Loucy (cell line): ENCODE results near the gene RBMS3.

Experiments used
- H2AFZ ChIP-seq: fragments of 200-600 bp; sonication (generic); 2 replicates; pipeline ENCODE4 v1.6.0; 2016; ENCODE audit warnings: antibody characterized with exemption, mild to moderate bottlenecking, low read length, moderate library complexity
- H3F3A ChIP-seq: fragments of 200-600 bp; 2 replicates; pipeline ENCODE4 v1.6.0; 2016; ENCODE audit warnings: antibody characterized with exemption, low read depth, mild to moderate bottlenecking
- H3K27me3 ChIP-seq: fragments of 200-600 bp; sonication (generic); 2 replicates; pipeline ENCODE4 v1.6.1; 2014; ENCODE audit warnings: low read length, mild to moderate bottlenecking; ENCODE audit not compliant: insufficient read depth, poor library complexity, severe bottlenecking
- H3K36me3 ChIP-seq: fragments of 200-600 bp; sonication (generic); 2 replicates; pipeline ENCODE4 v1.6.1; 2016; ENCODE audit warnings: low read length; ENCODE audit not compliant: insufficient read depth
- H3K4me1 ChIP-seq: fragments of 200-600 bp; sonication (generic); 2 replicates; pipeline ENCODE4 v1.5.1; 2014; ENCODE audit warnings: low read length, mild to moderate bottlenecking; ENCODE audit not compliant: insufficient read depth, poor library complexity, severe bottlenecking
- H3K4me2 ChIP-seq: fragments of 200-600 bp; sonication (generic); 2 replicates; pipeline ENCODE4 v1.6.0; 2014; ENCODE audit warnings: antibody characterized with exemption, low read length, low read depth, mild to moderate bottlenecking; ENCODE audit not compliant: poor library complexity, severe bottlenecking
- H3K4me3 ChIP-seq: fragments of 200-600 bp; sonication (generic); 2 replicates; pipeline ENCODE4 v1.5.1; 2014; ENCODE audit warnings: low read length, mild to moderate bottlenecking, mixed read lengths; ENCODE audit not compliant: poor library complexity, severe bottlenecking
- H3K79me2 ChIP-seq: fragments of 200-600 bp; sonication (generic); 2 replicates; pipeline ENCODE4 v1.6.1; 2014; ENCODE audit warnings: low read length; ENCODE audit not compliant: insufficient read depth
- H3K9ac ChIP-seq: fragments of 200-600 bp; sonication (generic); 2 replicates; pipeline ENCODE4 v1.6.0; 2014; ENCODE audit warnings: mild to moderate bottlenecking, low read depth, low read length, moderate library complexity; ENCODE audit not compliant: poor library complexity, severe bottlenecking
- H3K9me2 ChIP-seq: fragments of 200-600 bp; sonication (generic); replicated peaks from 2 replicates; pipeline ENCODE4 v1.6.1; 2016; ENCODE audit warnings: low read depth, low read length, mixed read lengths
- H3K9me3 ChIP-seq: fragments of 200-600 bp; sonication (generic); 2 replicates; pipeline ENCODE4 v1.6.1; 2014; ENCODE audit warnings: mild to moderate bottlenecking, antibody characterized with exemption, low read length, low read depth; ENCODE audit not compliant: insufficient read depth
- H4K20me1 ChIP-seq: fragments of 200-600 bp; sonication (generic); 2 replicates; pipeline ENCODE4 v1.6.0; 2014; ENCODE audit warnings: antibody characterized with exemption, low read length, mild to moderate bottlenecking; ENCODE audit not compliant: insufficient read depth, poor library complexity, severe bottlenecking
- EZH2phosphoT487 ChIP-seq: fragments of 200-600 bp; IDR thresholded peaks from 2 replicates; pipeline ENCODE4 v1.6.1; 2018; ENCODE audit warnings: antibody characterized with exemption, mild to moderate bottlenecking, moderate library complexity, borderline replicate concordance
- TF ChIP-seq, protein P1 (sequence below): fragments of 200-600 bp; sonication (generic); conservative IDR thresholded peaks from 2 replicates; pipeline ENCODE4 v1.5.1; 2014; ENCODE audit warnings: mild to moderate bottlenecking, antibody characterized with exemption, low read length

Gene RBMS3

GRCh38 chr3:29718661-29719065, 437.8 kb downstream of the RBMS3 start:
- Histone ChIP-seq H3K4me2 (no peak overlapping the region), H3K36me3 (no peaks in the 10 kb centered on the region), H3F3A (no peaks in the 10 kb centered on the region), H3K9ac (no peak overlapping the region), H2AFZ (no peak overlapping the region), H3K4me1 (no peaks in the 10 kb centered on the region), H3K79me2 (no peaks in the 10 kb centered on the region), H3K27me3 (no peaks in the 10 kb centered on the region), H3K9me2 (no peaks in the 10 kb centered on the region), H3K4me3 (no peak overlapping the region), H4K20me1 (no peaks in the 10 kb centered on the region), H3K9me3 (no peaks in the 10 kb centered on the region)
- TF ChIP-seq, protein P1, sequence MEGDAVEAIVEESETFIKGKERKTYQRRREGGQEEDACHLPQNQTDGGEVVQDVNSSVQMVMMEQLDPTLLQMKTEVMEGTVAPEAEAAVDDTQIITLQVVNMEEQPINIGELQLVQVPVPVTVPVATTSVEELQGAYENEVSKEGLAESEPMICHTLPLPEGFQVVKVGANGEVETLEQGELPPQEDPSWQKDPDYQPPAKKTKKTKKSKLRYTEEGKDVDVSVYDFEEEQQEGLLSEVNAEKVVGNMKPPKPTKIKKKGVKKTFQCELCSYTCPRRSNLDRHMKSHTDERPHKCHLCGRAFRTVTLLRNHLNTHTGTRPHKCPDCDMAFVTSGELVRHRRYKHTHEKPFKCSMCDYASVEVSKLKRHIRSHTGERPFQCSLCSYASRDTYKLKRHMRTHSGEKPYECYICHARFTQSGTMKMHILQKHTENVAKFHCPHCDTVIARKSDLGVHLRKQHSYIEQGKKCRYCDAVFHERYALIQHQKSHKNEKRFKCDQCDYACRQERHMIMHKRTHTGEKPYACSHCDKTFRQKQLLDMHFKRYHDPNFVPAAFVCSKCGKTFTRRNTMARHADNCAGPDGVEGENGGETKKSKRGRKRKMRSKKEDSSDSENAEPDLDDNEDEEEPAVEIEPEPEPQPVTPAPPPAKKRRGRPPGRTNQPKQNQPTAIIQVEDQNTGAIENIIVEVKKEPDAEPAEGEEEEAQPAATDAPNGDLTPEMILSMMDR = no peak

DNA sequence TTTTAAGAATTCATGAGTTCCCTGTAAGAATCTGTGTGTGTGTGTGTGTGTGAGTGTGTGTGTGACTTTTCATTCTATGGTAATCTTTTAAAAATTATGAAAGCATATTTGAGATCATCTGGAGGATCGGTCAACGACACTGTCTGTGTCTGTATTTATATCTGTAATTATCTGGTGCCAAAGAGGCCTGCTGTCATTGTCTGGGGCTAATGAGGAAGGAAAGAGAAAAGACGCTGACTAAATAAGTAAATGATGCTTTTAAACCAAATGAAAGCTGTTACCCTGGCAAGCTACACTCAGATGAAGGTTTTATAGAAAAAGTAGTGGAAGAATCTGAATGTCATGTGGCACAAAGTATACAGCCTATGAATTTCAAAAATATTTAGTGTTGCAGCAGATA, 439.8 kb downstream of the RBMS3 start:
- Histone ChIP-seq H3K9ac (no peak overlapping the region), H3K9me3 (no peaks in the 10 kb centered on the region), H3K79me2 (no peaks in the 10 kb centered on the region), H4K20me1 (no peaks in the 10 kb centered on the region), H3K4me1 (no peaks in the 10 kb centered on the region), H3K9me2 (no peaks in the 10 kb centered on the region), H3K4me2 (no peak overlapping the region), H3K27me3 (no peaks in the 10 kb centered on the region), H3F3A (no peaks in the 10 kb centered on the region), H3K4me3 (no peak overlapping the region), H3K36me3 (no peaks in the 10 kb centered on the region), H2AFZ (no peak overlapping the region)
- TF ChIP-seq, protein P1 = no peak
- TF ChIP-seq EZH2phosphoT487 = no peak

DNA sequence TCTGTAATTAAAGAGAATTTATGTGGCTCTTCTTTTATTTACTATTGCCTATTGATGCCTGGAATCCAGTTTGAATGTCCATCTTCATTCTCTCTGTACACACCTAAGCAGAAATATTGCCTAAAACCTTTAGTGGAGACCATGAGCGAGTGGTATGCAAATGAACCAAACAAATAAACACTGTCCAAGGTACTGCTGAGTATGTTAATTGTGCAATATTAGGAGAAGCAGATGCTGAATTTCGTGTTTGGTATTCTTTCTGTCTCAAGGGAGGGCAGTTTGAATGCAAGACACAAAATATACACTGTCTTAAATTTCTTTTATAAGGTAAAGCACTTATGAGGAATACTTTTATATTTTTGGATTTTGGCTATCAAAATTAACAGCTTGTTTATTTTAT, 440.9 kb downstream of the RBMS3 start:
- Histone ChIP-seq H3K4me1 (no peaks in the 10 kb centered on the region), H3K4me2 (no peak overlapping the region), H3K27me3 (no peaks in the 10 kb centered on the region), H3K4me3 (no peak overlapping the region), H3K36me3 (no peaks in the 10 kb centered on the region), H3K79me2 (no peaks in the 10 kb centered on the region), H3K9ac (no peak overlapping the region), H2AFZ (no peak overlapping the region), H3F3A (no peaks in the 10 kb centered on the region), H3K9me2 (no peaks in the 10 kb centered on the region), H3K9me3 (no peaks in the 10 kb centered on the region), H4K20me1 (no peaks in the 10 kb centered on the region)
- no peak for TF ChIP-seq EZH2phosphoT487

DNA sequence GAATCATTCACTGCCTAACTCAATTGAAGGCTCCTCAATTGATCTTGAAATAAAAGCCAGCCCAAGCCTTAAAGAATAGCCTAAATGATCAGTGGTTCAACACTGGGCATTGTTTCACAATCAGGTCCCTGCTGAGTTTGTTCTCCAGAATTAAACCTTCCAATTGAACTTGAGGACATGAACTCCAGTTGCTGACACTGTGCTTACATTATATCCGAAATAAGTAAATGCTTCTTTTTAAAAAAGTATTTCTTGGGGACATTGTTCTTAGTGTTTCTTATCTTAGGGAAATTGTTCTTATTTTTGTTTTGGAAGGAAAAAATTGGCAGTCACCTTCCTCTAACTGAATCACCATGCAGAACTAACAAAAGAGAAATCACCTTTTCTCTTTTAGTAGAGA, 450.2 kb downstream of the RBMS3 start:
- TF ChIP-seq, protein P1 = no peak
- TF ChIP-seq EZH2phosphoT487 = no peak
- H4K20me1 ChIP-seq = no peaks in the 10 kb centered on the region
- no peak overlapping the region for H3K9ac ChIP-seq
- no peaks in the 10 kb centered on the region for H3K9me3 ChIP-seq
- no peaks in the 10 kb centered on the region for H3F3A ChIP-seq
- no peak overlapping the region for H3K4me3 ChIP-seq
- H2AFZ ChIP-seq = no peak overlapping the region
- no peaks in the 10 kb centered on the region for H3K4me1 ChIP-seq
- no peaks in the 10 kb centered on the region for H3K36me3 ChIP-seq
- H3K9me2 ChIP-seq = no peaks in the 10 kb centered on the region
- H3K27me3 ChIP-seq = no peaks in the 10 kb centered on the region
- H3K4me2 ChIP-seq = no peak overlapping the region
- no peaks in the 10 kb centered on the region for H3K79me2 ChIP-seq
